GM12892 (cell line): ENCODE data around the gene DBF4B.

Source experiments
- POLR2A ChIP-seq: IDR thresholded peaks from 2 replicates; pipeline ENCODE4 v1.6.1; 2011; ENCODE audit warnings: low read depth, low read length, control low read depth
- POLR2AphosphoS5 ChIP-seq: IDR thresholded peaks from 2 replicates; pipeline ENCODE4 v1.6.1; 2011; ENCODE audit warnings: low read depth, low read length, control low read depth
- TAF1 ChIP-seq: IDR thresholded peaks from 2 replicates; pipeline ENCODE4 v1.6.1; 2011; ENCODE audit warnings: low read depth, mild to moderate bottlenecking, control low read depth, low read length, borderline replicate concordance

DNA sequence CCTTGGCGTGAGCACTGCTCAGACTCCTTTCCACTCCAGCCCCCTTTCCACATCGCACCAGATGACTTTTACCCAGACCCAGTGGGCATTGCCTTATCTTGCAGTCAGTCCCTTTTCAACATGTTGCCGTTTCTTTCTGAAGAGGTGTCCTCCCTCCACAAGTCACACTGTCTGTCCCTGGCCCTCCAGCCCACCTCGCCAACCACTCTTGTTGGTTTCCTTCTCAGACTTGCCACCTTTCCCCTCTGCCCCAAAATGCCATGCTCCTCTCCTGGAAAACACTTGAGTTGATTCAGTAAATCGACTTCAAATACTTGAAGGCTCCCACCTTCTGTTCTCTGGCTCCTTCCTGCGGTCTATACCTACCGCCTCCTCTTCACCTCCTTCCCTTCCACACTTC lies 42.9 kb downstream of the DBF4B start:
- TF ChIP-seq POLR2A = no peak
- TF ChIP-seq TAF1 = no peak
- no peak for TF ChIP-seq POLR2AphosphoS5
